Inflammatory macrophage treated with lipopolysaccharide for 4 hours (primary cell): Measurements from ENCODE around the gene PPTC7.
A peak's percentile ranks its signal among the peaks of the same experiment; 100 is the strongest.
"Not testable (repeated sequence)": the region's sequence is repeated elsewhere in the genome, so short reads cannot be mapped to it uniquely, and the experiment has no call there.

Experiments used
- DNase-seq: peaks from one replicate; pipeline ENCODE4 v3.0.0-alpha.2; 2020

The PPTC7 gene

GRCh38 chr12:110560946-110561345 is 22.2 kb downstream of the PPTC7 start:
- DNase-seq, result no peak

- DNase-seq, result no peak
These were observed 23.1 kb downstream of the PPTC7 start for GRCh38 chr12:110560048-110560447.

- not testable (repeated sequence) for DNase-seq
These were observed 24.2 kb downstream of the PPTC7 start for GRCh38 chr12:110558945-110559344.

GRCh38 chr12:110557300-110557699 is 25.8 kb downstream of the PPTC7 start:
- DNase-seq, result no peak

GRCh38 chr12:110556705-110557104 is 26.4 kb downstream of the PPTC7 start:
- DNase-seq, result no peak

- DNase-seq, result peak; percentile 25
These were observed 27.3 kb downstream of the PPTC7 start for GRCh38 chr12:110555577-110556406.

GRCh38 chr12:110554184-110554583 is 28.9 kb downstream of the PPTC7 start:
- no peak for DNase-seq

- DNase-seq, result no peak
These were observed 32.1 kb downstream of the PPTC7 start for GRCh38 chr12:110550981-110551380.

- no peak for DNase-seq
These were observed 33.4 kb downstream of the PPTC7 start for GRCh38 chr12:110549716-110550115.

GRCh38 chr12:110548678-110549077 is 34.4 kb downstream of the PPTC7 start:
- no peak for DNase-seq

GRCh38 chr12:110547090-110547489 is 36.0 kb downstream of the PPTC7 start:
- no peak for DNase-seq

GRCh38 chr12:110546339-110546738 is 36.8 kb downstream of the PPTC7 start:
- DNase-seq, result no peak

GRCh38 chr12:110545812-110546211 is 37.3 kb downstream of the PPTC7 start:
- no peak for DNase-seq

GRCh38 chr12:110545259-110545658 is 37.9 kb downstream of the PPTC7 start:
- peak; percentile 83 for DNase-seq

- DNase-seq, result no peak
These were observed 39.2 kb downstream of the PPTC7 start for GRCh38 chr12:110543965-110544364.

GRCh38 chr12:110543252-110543959 is 39.7 kb downstream of the PPTC7 start:
- DNase-seq, result no peak

GRCh38 chr12:110540048-110540447 is 43.1 kb downstream of the PPTC7 start:
- DNase-seq, result no peak

- DNase-seq, result no peak
These were observed 44.1 kb downstream of the PPTC7 start for GRCh38 chr12:110538869-110539622.

- DNase-seq, result no peak
These were observed 45.3 kb downstream of the PPTC7 start for GRCh38 chr12:110537605-110538409.

GRCh38 chr12:110536834-110537604 is 46.1 kb downstream of the PPTC7 start:
- no peak for DNase-seq

GRCh38 chr12:110534811-110535210 is 48.3 kb downstream of the PPTC7 start:
- no peak for DNase-seq

GRCh38 chr12:110533607-110534006 is 49.5 kb downstream of the PPTC7 start:
- no peak for DNase-seq
